ENCODE results near the gene FGFR3.

FGFR3 gene

DNA sequence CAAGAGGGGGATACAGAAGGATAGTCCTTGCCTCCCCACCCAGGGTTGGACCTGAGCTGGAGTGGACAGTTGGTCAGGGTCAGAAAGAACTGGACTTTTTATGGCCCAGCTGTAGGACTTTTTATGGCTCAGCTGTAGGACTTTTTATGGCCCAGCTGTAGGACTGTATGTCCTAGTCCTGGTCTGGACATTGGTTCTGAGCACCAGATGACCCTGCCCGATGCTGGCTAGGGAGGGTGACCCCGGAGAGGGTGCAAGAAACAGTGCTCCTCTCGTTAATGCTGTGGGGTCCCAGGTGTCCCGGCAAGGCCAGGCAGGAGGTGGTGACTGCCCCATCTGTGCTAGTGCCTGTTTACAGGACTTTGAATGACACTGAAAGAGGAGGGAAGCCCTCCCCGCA, 64.8 kb downstream of the FGFR3 start:
- H3K9ac ChIP-seq (ENCODE audit: low read length), result no peak overlapping the region
- peaks cover 45% of the 10 kb centered on the region for H3K79me2 ChIP-seq (ENCODE audit: low read length)
- H3K4me1 ChIP-seq (ENCODE audit: low read length), result peaks cover 13% of the 10 kb centered on the region

More for the DNA sequence above, 64.8 kb downstream of the FGFR3 start:
- Histone ChIP-seq H3K4me3 (ENCODE audit: low read length) (no peak overlapping the region), H3K27me3 (ENCODE audit: low read depth, low read length) (0 out of 2 replicates have a peak, but pooled peaks cover 8% of the 10 kb centered on the region), H3K4me2 (ENCODE audit: low read length) (no peak overlapping the region), H3K27ac (ENCODE audit: low read length) (no peak overlapping the region), H4K20me1 (ENCODE audit: insufficient read depth, low read length) (peaks cover 2% of the 10 kb centered on the region), H2AFZ (ENCODE audit: low read depth, low read length) (no peak overlapping the region), H3K9me3 (ENCODE audit: insufficient read depth, low read length) (no peaks in the 10 kb centered on the region), H3K36me3 (replicated peaks; ENCODE audit: low read depth, low read length) (peaks cover 3% of the 10 kb centered on the region)
- no peak for TF ChIP-seq EZH2phosphoT487 (IDR thresholded peaks at IDR 0.05; ENCODE audit: low read depth)
- TF ChIP-seq CTCF (IDR thresholded peaks at IDR 0.05; ENCODE audit: low read depth, low read length), result no peak
